Ishikawa (cell line): Measurements from ENCODE around the gene MEGF6.

Experiments used
- EP300 ChIP-seq: IDR thresholded peaks from 2 replicates; pipeline ENCODE4 v1.6.1; 2012; ENCODE audit warnings: borderline replicate concordance
- FOXM1 ChIP-seq: IDR thresholded peaks from 2 replicates; pipeline ENCODE4 v1.6.1; 2012; ENCODE audit warnings: low read depth, borderline replicate concordance
- MAX ChIP-seq: IDR thresholded peaks from 2 replicates; pipeline ENCODE4 v1.6.1; 2012

- TF ChIP-seq EP300 (no peak), MAX (no peak), FOXM1 (no peak)
These were observed 46.4 kb upstream of the MEGF6 start for GRCh38 chr1:3657578-3658230.
